Measurements from ENCODE around the gene DHDH.

DHDH gene

GRCh38 chr19:48993175-48994034 is 59.9 kb downstream of the DHDH start, which contains the start of the genes GYS1 and RUVBL2:
TSS of gene GYS1 (minus strand) at chr19:48993309. CDS start at chr19:48993112, 197 bp downstream.
TSS of gene RUVBL2 (plus strand) at chr19:48993887. CDS start at chr19:48993912, 25 bp downstream.
- FAIRE-seq = peak; percentile 98

GRCh38 chr19:48994035-48994386 is 60.5 kb downstream of the DHDH start:
- no peak for FAIRE-seq
